Measurements from ENCODE around the gene UQCRC1.

Gene UQCRC1

DNA sequence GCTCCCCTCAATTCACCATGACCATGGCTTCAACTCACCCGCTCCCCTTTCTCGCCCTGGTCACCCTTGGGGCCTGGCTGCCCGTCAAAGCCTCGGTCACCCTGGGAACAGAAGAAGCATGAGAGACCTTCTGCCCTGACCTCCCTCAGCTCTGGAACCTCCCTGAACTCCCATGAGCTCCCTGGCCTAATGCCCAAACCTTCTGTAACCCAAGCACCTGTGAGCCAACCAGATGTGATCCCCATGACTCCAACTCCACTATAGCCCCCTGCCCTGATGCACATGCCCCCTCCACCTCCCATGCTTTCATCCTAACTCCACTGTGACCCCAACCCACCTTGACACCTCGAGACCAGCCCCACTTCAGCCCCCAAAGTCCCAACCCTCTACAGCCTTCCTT lies 42.4 kb downstream of the UQCRC1 start:
- no peak overlapping the region for H3K4me2 ChIP-seq (ENCODE audit: insufficient read depth, low read length)
- no peaks in the 10 kb centered on the region for H3K27me3 ChIP-seq (ENCODE audit: insufficient read depth, low read length, poor library complexity)
- no peak overlapping the region for H3K27ac ChIP-seq (ENCODE audit: low read length)
- H3K9me3 ChIP-seq (ENCODE audit: insufficient read depth, low read length, severe bottlenecking), result no peaks in the 10 kb centered on the region
- H3K79me2 ChIP-seq (ENCODE audit: insufficient read depth, low read length), result no peaks in the 10 kb centered on the region
- H3K4me3 ChIP-seq (ENCODE audit: low read depth in 1 of 2, low read length in 2 of 2), result no peak overlapping the region
- H3K36me3 ChIP-seq (ENCODE audit: insufficient read depth, low read length), result no peaks in the 10 kb centered on the region
- ATAC-seq (ENCODE audit: insufficient read depth, low read depth) (no peak), DNase-seq (no peak)
- H4K20me1 ChIP-seq (ENCODE audit: insufficient read depth, low read length), result no peaks in the 10 kb centered on the region
- no peak overlapping the region for H3K9ac ChIP-seq (ENCODE audit: low read depth, low read length)
- H3K4me1 ChIP-seq (ENCODE audit: insufficient read depth, low read length), result no peaks in the 10 kb centered on the region
- TF ChIP-seq, protein P1, sequence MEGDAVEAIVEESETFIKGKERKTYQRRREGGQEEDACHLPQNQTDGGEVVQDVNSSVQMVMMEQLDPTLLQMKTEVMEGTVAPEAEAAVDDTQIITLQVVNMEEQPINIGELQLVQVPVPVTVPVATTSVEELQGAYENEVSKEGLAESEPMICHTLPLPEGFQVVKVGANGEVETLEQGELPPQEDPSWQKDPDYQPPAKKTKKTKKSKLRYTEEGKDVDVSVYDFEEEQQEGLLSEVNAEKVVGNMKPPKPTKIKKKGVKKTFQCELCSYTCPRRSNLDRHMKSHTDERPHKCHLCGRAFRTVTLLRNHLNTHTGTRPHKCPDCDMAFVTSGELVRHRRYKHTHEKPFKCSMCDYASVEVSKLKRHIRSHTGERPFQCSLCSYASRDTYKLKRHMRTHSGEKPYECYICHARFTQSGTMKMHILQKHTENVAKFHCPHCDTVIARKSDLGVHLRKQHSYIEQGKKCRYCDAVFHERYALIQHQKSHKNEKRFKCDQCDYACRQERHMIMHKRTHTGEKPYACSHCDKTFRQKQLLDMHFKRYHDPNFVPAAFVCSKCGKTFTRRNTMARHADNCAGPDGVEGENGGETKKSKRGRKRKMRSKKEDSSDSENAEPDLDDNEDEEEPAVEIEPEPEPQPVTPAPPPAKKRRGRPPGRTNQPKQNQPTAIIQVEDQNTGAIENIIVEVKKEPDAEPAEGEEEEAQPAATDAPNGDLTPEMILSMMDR (IDR thresholded peaks at IDR 0.05; ENCODE audit: borderline replicate concordance, extremely low read depth, low read length, poor library complexity, severe bottlenecking), result no peak
- no peak for TF ChIP-seq EZH2 (IDR thresholded peaks at IDR 0.05; ENCODE audit: borderline replicate concordance, low read depth, low read length, severe bottlenecking)
- H2AFZ ChIP-seq (ENCODE audit: low read depth, low read length), result no peak overlapping the region

DNA sequence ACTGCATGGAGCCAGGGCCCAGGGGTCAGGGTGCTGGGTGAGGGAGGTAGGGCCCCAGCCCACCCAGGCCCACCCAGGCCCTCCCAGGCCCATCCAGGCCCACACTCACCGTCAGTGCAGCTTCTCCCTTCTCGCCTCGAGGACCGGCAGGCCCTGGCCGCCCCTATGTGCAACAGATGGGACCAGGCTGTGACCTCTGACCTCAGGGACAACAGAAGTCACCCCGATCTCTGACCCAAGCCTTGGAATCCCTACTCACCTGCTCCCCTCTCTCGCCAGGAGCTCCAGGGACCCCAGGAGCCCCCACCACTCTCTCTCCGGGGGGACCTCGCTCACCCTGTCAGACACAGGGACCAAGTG lies 43.1 kb downstream of the UQCRC1 start:
- no peak overlapping the region for H3K27ac ChIP-seq (ENCODE audit: low read length)
- no peaks in the 10 kb centered on the region for H3K4me1 ChIP-seq (ENCODE audit: insufficient read depth, low read length)
- no peak overlapping the region for H2AFZ ChIP-seq (ENCODE audit: low read depth, low read length)
- no peak overlapping the region for H3K9ac ChIP-seq (ENCODE audit: low read depth, low read length)
- no peaks in the 10 kb centered on the region for H3K36me3 ChIP-seq (ENCODE audit: insufficient read depth, low read length)
- H3K79me2 ChIP-seq (ENCODE audit: insufficient read depth, low read length), result no peaks in the 10 kb centered on the region
- no peak overlapping the region for H3K4me2 ChIP-seq (ENCODE audit: insufficient read depth, low read length)
- H3K27me3 ChIP-seq (ENCODE audit: insufficient read depth, low read length, poor library complexity), result no peaks in the 10 kb centered on the region
- H4K20me1 ChIP-seq (ENCODE audit: insufficient read depth, low read length), result no peaks in the 10 kb centered on the region
- DNase-seq (no peak), ATAC-seq (ENCODE audit: insufficient read depth, low read depth) (no peak)
- H3K4me3 ChIP-seq (ENCODE audit: low read depth in 1 of 2, low read length in 2 of 2), result no peak overlapping the region
- H3K9me3 ChIP-seq (ENCODE audit: insufficient read depth, low read length, severe bottlenecking), result no peaks in the 10 kb centered on the region
- no peak for TF ChIP-seq EZH2 (IDR thresholded peaks at IDR 0.05; ENCODE audit: borderline replicate concordance, low read depth, low read length, severe bottlenecking)
- TF ChIP-seq, protein P1 (IDR thresholded peaks at IDR 0.05; ENCODE audit: borderline replicate concordance, extremely low read depth, low read length, poor library complexity, severe bottlenecking), result no peak

DNA sequence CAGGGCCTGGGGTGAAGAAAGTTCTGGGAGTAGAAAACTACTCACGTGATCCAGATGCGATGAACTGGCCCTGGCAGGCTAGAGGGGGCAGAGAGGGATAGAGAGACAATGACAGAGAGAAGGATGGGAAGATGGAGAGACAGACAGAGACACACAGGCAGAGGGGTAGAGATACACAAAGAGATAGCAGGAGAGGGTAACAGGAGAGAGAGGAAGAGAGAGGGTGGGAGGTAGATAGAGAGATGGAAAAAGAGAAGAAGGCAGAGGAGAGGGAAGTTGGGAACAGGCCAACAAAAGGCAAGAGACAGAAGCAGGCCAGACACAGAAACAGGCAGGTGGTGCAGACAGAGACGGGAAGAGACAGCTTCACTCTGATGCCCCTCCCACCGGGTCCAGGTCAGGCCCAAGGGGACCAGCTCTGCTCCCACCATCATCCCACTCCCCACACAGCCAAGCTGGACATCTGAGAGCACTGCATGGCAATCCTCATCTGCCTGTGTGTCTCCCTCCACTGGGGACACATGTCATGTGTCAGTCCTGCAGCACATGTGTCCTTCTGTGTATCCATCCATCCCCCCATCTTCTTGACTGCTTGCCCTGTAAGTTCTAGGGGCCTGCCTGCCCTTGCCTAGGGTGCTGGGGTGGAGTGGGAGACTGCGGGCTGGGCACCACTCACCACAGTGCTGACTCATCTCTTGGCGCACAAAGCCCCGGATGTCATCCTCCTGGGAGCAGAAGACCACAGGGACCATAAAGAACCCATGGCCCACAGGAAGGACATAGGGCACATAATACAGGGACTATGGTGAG lies 43.6 kb downstream of the UQCRC1 start:
- Histone ChIP-seq H3K27me3 (ENCODE audit: insufficient read depth, low read length, poor library complexity) (no peaks in the 10 kb centered on the region), H2AFZ (ENCODE audit: low read depth, low read length) (no peak overlapping the region), H3K4me3 (ENCODE audit: low read depth in 1 of 2, low read length in 2 of 2) (no peak overlapping the region), H3K27ac (ENCODE audit: low read length) (no peak overlapping the region), H3K4me2 (ENCODE audit: insufficient read depth, low read length) (no peak overlapping the region), H3K79me2 (ENCODE audit: insufficient read depth, low read length) (no peaks in the 10 kb centered on the region), H3K36me3 (ENCODE audit: insufficient read depth, low read length) (no peaks in the 10 kb centered on the region), H4K20me1 (ENCODE audit: insufficient read depth, low read length) (no peaks in the 10 kb centered on the region), H3K4me1 (ENCODE audit: insufficient read depth, low read length) (no peaks in the 10 kb centered on the region), H3K9ac (ENCODE audit: low read depth, low read length) (no peak overlapping the region), H3K9me3 (ENCODE audit: insufficient read depth, low read length, severe bottlenecking) (no peaks in the 10 kb centered on the region)
- TF ChIP-seq, protein P1 (IDR thresholded peaks at IDR 0.05; ENCODE audit: borderline replicate concordance, extremely low read depth, low read length, poor library complexity, severe bottlenecking), result no peak
- no peak for TF ChIP-seq EZH2 (IDR thresholded peaks at IDR 0.05; ENCODE audit: borderline replicate concordance, low read depth, low read length, severe bottlenecking)
- no peak for DNase-seq
- no peak for ATAC-seq (ENCODE audit: insufficient read depth, low read depth)
